ENCODE results near the gene ANO8.
"Not testable (repeated sequence)": the region's sequence is repeated elsewhere in the genome, so short reads cannot be mapped to it uniquely, and the experiment has no call there.

The ANO8 gene

DNA sequence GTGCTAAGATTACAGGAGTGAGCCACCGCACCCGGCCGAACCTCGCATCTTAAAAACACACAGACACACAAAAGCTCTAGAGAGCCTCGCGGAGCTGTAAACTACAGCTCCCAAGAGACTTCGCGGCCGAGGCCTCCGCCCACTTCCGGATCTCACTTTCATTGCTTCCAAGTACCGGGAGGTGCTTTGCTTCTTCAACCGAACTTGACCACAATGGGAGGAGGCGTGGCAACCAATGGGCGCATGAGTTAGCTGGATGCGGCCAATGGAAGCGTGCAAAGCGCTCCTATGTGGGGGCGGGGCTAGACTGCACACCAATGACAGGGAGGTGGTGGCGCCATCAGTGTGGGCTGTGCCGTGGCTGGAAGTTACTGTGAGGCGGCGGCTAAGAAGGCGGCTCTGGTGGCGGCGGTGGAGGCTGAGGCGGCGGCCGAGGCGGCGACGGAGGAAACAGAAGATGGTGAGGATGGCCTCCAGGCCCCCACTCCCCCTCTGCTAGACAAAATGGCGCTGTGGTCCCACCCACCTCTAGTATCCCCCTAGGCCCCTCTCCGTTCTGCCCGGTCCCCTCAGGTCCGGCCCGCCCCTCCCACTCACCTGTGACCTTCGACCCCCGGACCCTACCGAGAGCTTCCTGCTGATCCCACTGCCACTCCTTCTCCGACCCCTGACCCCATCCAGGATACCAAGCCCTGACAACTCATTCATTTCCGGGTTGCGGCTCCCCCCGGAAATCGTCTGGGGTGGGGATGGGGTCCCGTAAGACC lies 25.3 kb downstream of the ANO8 start, which contains the start of gene DDA1:
Gene DDA1 (plus strand): TSS at position 366 of the 767 bp plus-strand sequence. CDS start 92 bp downstream, at position 458.
- DNase-seq (ENCODE audit: low read depth): peak; percentile 99

DNA sequence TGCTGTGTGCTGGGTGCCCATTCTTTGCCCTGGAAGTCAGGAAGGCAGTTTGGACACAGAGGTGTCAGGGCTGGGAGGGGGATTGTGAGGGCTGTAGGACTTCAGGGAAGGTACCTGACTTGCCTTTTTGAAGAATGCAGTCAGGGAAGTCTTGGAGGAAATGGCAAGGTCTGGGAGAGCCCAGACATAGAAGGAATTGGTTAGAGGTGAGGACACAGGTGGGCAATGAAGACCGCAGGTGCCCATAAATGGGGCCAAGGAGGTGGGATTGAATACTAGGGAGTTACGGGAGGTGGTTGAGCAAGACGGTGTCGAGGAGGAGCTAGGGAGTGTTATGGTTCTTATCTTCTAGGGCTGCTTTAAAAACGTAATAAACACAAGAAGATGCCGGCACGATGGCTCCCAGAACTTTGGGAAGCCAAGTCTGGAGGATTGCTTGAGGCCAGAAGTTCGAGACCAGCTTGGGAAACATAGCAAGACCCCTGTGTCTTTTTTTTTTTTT lies 26.7 kb downstream of the ANO8 start:
- DNase-seq (ENCODE audit: low read depth): no peak

DNA sequence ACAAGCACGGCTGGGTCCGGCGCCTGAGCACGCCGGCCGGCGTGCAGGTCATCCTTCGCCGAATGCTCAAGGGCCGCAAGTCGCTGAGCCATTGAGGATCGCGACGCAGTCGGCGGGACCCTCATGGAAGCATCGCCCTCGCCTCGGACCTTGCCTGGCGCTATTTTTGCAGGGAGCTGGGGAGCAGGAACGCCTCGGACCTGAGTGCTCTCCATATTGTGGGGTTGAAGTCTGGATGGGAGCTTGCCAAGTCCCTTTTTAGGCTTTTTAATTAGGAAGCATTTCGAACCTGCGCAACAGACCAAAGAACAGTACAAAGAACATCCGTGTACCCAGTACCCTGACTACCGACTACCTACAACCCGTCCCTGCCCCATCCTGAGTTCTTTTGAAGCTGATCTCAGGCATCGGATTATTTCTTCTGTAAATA lies 28.4 kb downstream of the ANO8 start:
- DNase-seq (ENCODE audit: low read depth): no peak

DNA sequence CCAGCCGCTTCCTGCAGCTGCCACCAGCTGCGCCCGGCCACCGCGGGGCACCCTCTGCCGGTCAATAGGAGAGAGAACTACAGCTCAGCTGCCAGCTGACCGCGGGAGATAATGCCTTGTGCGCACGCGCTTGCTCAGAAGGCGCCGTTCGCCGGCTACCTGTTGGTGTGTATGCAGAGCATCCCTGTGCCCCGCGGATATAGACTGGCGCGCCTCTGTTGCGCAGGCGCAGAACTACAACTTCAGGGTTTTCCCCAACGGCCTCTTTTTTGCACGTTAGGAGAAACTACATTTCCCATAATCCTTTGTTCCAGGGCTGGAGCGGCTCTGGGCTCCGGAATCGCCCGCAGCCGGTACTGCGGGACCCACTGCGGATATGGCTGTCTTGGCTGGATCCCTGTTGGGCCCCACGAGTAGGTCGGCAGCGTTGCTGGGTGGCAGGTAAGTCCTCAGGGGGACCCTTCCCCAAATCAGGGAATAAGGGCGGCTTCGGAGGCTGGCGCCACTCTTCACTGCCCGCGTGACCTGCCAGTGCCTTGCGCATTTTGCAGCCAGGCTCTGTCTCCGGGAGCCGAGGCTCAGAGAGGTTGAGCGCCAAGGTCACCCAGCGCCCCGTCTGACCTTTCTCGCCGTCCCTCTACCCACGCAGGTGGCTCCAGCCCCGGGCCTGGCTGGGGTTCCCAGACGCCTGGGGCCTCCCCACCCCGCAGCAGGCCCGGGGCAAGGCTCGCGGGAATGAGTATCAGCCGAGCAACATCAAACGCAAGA lies 29.0 kb downstream of the ANO8 start, which contains the start of gene MRPL34:
Gene MRPL34 (plus strand): TSS at position 356 of the 768 bp plus-strand sequence. CDS start 21 bp downstream, at position 377.
- peak; percentile 91 for DNase-seq (ENCODE audit: low read depth)

DNA sequence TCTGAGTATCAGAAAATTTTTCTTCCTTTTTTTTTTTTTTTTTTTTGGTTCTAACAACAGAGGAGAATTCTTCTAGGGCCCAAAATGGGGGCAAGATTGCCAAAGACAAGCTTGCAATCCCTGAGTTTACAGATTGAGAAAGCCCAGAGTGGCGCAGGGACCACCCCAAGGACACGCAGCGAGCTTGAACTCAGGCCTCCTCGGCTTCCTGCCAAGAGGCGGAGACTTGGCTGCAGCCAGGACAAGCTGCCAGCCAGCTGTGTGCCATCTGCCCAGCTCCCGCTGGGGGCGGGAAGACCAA lies 29.5 kb downstream of the ANO8 start:
- DNase-seq (ENCODE audit: low read depth): no peak

DNA sequence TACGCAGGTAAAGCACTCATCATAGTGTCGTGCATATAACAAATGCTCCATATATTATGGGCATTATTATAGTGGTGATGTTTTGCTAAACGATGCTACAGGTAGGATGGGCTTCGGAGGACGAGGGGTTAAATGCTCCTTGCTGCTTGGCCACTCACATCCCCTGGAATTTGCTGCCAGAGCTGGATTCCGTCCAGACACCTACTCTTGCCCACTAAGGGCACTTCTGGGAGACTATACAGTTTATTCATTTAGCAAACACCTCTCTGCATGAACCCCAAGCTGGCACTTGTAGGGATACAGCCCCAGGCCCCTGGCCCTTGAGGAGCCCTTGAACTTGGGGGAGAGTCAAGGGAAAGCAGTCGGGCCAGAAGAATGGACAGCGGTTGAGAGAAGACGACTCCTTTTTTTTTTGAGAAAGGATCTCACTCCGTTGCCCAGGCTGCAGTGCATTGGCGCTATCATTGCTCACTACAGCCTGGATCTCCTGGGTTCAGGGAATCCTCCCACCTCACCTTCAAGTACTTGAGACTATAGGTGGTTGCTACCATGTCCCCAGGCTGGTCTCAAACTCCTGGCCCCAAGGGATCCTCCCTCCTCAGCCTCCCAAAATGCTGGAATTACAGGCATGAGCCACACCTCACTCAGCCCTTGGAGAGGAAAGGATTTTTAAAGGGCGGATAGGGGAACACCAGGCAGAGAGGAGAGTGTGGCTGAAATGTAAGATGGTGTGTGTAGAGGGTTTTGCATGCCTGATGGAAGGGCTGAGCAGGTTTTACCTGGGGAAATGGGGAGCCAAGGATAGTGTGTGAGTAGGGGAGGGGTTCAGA lies 30.1 kb downstream of the ANO8 start:
- DNase-seq (ENCODE audit: low read depth): no peak

DNA sequence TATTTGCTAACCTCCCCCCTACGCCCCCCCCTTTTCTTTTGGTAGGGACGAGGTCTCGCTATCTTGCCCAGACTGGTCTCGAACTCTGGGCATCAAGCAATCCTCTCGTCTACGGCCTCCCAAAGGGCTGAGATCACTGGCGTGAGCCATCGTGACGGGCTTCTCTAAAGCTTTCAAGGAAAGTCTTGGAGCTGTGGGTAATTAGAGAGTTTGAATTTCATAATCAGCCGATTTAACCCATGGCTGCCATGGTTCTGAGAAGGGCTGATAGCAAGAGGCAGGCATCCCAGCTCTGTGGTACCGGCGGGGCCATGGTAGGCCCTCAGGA lies 30.8 kb downstream of the ANO8 start:
- DNase-seq (ENCODE audit: low read depth): no peak

DNA sequence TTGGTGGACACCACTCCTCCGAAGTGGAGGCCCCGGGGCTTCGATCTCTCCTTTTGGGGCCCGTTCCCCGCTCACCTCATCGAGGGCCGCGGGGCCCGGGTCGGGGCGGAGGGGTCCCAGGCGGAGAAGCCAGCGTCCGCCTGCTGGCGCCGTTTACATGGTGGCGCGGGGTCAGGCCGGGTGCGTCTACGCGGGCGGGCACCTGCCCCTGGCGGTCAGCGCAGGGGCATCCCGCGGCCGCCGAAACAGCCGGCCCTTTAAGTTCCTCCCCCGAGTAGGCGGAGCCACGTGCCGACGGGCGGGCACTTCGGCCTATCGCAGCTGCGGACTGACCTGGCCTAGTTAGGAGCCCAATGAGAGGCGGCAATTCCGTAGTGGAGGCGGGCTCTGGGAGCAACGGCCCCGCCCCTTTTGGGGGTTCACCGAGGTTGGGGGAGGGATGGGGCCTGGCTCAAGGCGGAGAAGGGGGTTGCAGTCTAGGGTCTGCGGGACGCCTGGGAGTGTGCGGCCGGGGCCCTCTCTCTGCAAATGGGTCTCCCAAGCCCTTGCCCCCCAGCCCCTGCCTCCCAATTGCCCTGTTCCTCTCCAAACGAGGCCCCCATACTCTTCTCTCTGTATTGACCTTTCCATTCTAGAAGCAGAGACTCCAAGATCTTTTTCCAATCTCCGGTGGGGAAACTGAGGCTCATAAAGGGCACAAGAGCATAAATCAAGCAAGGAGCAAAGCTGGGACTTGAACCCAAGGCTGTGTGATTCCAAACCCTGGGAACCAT lies 31.3 kb downstream of the ANO8 start, which contains the start of gene ABHD8:
Gene ABHD8 (minus strand): TSS at position 259 of the 773 bp plus-strand sequence. CDS start 1,809 bp downstream, outside the sequence.
- DNase-seq (ENCODE audit: low read depth): peak; percentile 91

DNA sequence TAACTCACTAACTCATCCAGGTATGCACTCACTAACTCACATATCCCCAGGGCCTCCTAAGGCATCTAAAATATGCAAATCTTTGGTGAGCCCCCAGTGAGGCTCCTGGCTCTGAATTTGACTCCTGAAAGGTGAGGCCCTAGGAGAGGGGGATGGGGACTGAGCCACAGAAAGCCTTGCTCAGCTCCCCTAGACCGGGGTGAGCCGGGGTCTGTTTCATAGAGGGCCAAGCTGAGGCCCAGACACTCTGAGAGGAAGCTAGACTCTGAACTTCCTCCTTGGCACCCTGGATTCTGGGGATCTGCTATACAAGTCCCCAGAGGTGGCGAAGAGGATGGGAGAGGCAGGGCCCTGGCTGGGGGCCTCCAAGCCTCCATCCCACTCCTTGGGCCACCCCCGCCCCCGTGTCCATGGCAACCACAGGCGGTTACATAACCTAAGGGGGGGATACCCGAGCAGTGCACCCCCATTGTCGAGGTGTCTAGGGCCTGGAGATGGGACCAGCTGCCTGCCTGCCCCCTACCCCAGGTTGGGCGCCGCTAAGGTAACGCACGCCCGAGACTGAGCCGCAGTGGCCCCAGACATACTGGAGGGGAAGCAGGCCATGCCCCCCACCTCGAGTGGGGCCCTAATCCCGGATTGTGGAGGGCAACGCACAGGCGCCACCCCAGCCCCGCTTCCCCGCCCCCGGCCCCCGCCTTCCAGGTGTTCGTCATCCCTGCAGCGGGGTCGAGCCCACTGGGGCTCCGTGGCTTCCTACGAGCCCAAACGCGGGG lies 32.1 kb downstream of the ANO8 start:
- DNase-seq (ENCODE audit: low read depth): no peak

DNA sequence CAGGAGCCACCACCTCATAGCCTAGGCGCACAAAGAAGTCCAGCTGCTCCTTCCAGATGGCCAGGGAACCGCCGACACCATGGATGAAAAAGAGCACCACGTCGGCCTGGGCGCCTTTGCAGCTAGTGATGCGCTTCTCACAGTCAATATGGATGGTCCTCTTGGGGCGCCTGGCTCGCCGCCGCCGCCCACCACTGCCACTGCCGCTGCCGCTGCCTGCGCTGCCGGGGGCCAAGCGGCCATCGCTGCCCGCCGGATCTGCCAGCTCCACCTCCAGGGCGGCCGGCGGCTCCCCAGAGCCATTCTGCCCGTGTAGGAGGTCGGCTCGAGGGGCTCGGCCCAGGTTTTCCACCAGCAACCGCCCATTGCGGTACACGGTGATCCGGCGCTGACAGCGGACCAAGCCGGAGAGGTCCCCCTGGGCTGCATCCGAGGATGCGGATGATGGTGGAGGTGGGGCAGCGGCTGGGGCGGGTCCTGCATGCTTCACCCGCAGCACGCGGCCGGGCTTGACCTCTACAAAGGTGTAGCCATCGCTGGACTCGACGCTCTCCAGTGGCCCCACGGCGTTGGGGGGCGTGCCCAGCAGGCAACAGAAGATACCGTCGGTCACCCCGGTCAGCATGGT lies 33.5 kb downstream of the ANO8 start:
- DNase-seq (ENCODE audit: low read depth): no peak

DNA sequence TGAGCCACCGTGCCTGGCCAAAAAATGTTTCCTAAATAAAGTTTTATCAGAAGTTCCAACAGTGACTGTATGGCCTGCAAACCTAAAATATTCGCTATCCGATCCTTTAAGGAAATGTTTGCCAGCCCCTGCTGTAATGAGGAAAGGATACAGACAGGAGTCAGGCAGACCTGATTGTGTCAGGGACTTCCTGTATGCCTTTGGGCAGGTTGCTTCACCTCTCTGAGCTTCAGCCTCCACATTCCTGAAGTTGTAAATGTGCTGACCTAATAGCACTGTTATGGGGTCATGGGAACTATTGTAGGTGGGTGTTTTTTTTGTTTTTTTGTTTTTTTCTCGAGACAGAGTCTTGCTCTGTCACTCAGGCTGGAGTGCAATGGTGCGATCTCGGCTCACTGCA lies 37.7 kb downstream of the ANO8 start:
- no peak for DNase-seq (ENCODE audit: low read depth)

DNA sequence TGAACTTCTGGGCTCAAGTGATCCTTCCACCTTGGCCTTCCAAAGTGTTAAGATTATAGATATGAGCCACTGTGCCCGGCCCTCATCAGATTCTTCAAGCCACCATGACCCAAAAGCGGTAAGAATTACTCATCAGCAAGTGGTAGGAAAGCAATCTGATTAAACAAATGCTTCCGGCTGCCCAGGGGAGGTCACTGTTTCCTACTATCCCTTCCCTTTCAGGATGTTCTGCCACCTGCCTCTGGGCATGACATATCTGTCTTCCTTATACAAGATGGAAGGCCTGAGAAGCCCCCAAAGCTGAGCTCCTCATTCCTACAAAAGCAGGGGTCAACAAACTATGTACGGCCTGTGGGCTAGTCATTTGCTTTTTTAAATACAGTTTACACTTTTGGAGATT lies 38.4 kb downstream of the ANO8 start:
- DNase-seq (ENCODE audit: low read depth): no peak

DNA sequence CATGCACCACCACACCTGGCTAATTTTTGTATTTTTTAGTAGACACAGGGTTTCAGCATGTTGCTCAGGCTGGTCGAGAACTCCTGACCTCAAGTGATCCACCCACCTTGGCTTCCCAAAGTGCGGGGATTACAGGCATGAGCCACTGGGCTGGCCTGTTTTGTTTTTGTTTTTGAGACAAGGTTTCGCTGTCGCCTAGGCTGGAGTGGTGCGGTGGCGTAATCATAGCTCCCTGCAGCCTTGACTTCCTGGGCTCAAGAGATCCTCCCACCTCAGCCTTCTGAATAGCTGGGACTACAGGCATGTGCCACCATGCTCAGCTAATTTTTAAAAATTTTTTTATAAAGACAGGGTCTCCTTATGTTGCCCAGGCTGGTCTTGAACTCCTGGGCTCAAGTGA lies 39.1 kb downstream of the ANO8 start:
- DNase-seq (ENCODE audit: low read depth): not testable (repeated sequence)

DNA sequence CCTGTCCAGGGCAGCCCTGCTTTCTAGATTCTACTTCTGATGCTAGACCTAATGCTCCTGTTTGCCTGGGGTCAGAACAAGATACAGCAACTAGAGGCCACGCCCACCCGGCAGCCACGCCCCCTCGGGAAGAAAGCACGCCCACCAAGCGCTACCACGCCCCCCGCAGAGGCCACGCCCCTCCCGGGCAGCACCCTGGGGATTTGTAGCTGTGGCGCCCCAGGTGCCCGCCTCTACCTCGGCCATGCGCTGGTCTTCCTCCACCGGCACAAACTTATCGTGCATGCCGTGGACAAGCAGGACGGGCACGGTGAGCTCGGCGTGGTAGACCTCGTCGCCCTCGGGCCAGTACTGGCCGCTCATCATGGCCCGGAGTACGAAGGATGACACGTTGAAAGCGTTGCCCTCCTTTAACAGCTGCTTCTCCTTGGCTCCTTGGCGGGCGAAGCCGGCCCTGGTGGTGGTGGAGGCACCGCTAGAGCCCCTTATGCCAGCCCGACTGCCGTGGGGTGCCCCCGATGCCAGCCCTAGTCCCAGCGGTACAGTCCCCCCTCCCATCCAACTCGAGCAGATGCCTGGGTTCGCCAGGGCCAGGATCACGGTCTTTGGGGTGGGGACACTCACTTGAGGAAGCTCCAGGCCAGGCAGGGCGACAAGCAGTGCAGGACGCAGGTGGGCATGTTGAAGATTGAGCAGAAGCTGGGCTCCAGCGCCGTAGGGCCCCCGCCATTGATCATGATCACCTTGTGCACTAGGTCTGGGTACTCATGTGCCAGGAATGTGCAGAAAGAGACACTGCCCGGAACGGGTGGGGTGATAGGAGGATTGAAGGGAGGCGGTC lies 40.4 kb downstream of the ANO8 start:
- peak; percentile 38 for DNase-seq (ENCODE audit: low read depth)

DNA sequence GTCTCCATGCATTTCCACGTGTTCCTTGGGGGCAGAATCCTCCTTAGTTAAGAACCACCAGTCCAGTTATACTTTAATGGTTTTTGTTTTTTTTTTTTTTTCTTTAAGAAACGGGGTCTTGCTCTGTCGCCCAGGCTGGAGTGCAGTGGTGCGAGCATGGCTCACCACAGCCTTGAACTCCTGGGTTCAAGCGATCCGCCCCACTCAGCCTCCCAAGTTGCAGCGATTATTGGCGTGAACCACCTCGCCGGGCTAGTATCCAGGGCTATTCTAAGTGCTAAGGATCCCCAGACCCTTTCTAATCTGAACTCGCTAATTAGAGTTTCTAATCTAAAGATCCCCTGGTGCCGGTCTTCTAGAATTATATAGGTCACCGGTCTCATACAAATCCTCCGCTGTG lies 41.0 kb downstream of the ANO8 start:
- DNase-seq (ENCODE audit: low read depth): no peak

DNA sequence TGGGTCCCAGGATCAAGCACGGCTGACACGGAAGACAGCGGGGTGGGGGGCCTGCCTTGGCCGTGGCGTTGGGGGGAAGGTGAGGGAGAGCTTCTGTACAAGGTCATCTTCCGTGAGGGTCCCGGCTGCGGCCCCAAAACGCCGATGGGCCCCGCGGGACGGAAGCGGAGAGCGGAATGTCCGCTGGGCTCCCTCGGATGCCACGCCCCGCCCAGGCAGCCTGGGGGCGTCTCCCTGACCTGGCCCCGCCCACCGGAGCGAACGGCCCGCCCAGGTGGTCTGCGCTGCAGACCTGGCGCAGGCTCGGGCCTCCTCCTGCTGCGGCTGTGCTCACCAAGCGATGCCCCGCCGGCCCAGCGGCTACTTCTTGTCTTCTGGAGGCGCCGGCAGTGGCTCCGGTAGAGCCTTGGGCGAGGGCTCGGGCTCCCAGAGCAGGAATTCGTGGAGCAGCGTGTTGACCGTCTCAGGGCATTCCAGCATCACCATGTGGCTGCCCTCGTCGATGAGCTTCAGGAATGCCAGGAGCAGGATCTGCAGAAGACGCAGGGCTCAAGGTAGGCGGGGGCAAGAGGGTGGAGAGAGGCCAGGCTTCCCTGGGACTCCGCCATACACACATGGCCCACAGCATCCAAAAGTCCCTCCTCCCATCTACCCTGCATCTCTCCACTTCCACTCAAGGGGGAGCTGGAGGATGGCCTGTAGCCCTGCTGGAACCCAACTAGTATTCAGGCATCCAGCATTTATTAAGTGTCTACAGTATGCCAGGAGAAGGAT lies 42.2 kb downstream of the ANO8 start:
- peak; percentile 70 for DNase-seq (ENCODE audit: low read depth)

DNA sequence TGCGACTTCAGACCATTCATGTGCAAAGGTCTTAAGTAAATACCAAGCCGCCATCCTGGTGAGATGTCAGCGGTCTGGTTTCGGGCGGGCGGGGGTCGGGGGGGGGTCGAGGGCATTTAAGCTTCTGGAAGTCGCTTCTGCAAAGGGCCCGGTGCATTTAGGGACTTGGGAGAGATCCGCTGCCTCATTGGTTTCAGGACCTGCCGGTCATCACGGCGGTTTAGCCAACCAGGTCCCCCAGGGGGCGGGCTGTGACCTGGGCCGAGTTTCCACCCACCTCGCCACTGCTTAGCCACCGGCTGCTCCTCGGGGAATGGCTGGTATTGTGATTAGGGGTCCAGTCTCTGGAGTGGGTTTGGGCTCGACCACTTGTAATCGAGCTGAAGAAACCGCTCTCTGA lies 45.2 kb downstream of the ANO8 start:
- DNase-seq (ENCODE audit: low read depth): peak; percentile 45

DNA sequence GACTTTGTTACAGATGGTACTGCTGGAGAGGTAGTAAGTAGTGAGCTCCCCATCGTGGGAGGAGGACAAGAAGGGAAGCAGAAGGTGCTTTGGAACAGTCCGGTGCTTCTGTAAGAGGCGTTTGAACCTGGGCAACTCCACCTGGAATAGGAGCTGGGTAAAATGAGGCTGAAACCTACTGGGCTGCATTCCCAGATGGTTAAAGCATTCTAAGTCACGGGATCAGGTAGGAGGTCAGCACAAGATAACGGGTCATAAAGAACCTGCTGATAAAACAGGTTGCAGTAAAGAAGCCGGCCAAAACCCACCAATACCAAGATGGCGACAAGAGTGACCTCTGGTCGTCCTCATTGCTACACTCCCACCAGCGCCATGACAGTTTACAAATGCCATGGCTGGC lies 47.9 kb downstream of the ANO8 start:
- DNase-seq (ENCODE audit: low read depth): no peak

DNA sequence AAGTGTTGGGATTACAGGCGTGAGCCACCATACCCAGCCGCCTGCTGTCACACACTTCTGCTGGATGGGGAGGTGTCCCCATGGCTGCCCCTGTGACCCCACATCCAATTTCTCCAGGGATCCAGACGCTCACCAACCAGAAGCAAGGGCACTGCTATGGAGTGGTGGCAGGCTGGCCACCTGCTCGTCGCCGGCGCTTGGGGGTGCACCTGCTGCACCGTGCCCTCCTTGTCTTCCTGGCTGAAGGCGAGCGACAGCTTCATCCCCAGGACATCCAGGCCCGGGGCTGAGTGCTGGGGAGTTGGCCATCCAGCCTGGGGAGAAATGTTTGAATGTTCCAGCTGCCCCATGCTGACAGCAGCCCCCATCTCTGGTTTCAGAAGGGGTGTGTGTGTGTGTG lies 48.4 kb downstream of the ANO8 start:
- DNase-seq (ENCODE audit: low read depth): no peak
